ENCODE measurements around the gene AKAP8. TPM values are rescaled to one million over a fixed set of nuclear protein-coding genes. Genes with fewer than 3 reads are reported as not detected.
"Not testable (repeated sequence)": the region's sequence is repeated elsewhere in the genome, so short reads cannot be mapped to it uniquely, and the experiment has no call there.

AKAP8 gene
- total RNA-seq, 1 experiment from 2014 or later = 28.0 TPM

- DNase-seq (ENCODE audit: low read depth) = no peak
Measured at GRCh38 chr19:15373644-15374043, 5.9 kb downstream of the AKAP8 start.

GRCh38 chr19:15372891-15373301, 6.7 kb downstream of the AKAP8 start:
- DNase-seq (ENCODE audit: low read depth) = no peak

- DNase-seq (ENCODE audit: low read depth) = no peak
Measured at GRCh38 chr19:15372470-15372869, 7.1 kb downstream of the AKAP8 start.

- no peak for DNase-seq (ENCODE audit: low read depth)
Measured at GRCh38 chr19:15371786-15372380, 7.7 kb downstream of the AKAP8 start.

- no peak for DNase-seq (ENCODE audit: low read depth)
Measured at GRCh38 chr19:15371119-15371518, 8.5 kb downstream of the AKAP8 start.

GRCh38 chr19:15369594-15369891, 10.0 kb downstream of the AKAP8 start:
- DNase-seq (ENCODE audit: low read depth) = no peak

- no peak for DNase-seq (ENCODE audit: low read depth)
Measured at GRCh38 chr19:15368798-15369593, 10.6 kb downstream of the AKAP8 start.

GRCh38 chr19:15368051-15368632, 11.4 kb downstream of the AKAP8 start:
- no peak for DNase-seq (ENCODE audit: low read depth)

- DNase-seq (ENCODE audit: low read depth) = no peak
Measured at GRCh38 chr19:15367439-15367838, 12.1 kb downstream of the AKAP8 start.

GRCh38 chr19:15365264-15365663, 14.3 kb downstream of the AKAP8 start:
- no peak for DNase-seq (ENCODE audit: low read depth)

- DNase-seq (ENCODE audit: low read depth) = not testable (repeated sequence)
Measured at GRCh38 chr19:15363791-15364190, 15.8 kb downstream of the AKAP8 start.

GRCh38 chr19:15363048-15363447, 16.5 kb downstream of the AKAP8 start:
- DNase-seq (ENCODE audit: low read depth) = not testable (repeated sequence)

- DNase-seq (ENCODE audit: low read depth) = not testable (repeated sequence)
Measured at GRCh38 chr19:15360015-15360414, 19.6 kb downstream of the AKAP8 start.

GRCh38 chr19:15358918-15359317, 20.7 kb downstream of the AKAP8 start:
- DNase-seq (ENCODE audit: low read depth) = no peak

- no peak for DNase-seq (ENCODE audit: low read depth)
Measured at GRCh38 chr19:15357906-15358305, 21.7 kb downstream of the AKAP8 start.

- no peak for DNase-seq (ENCODE audit: low read depth)
Measured at GRCh38 chr19:15354566-15355296, 24.9 kb downstream of the AKAP8 start.

- DNase-seq (ENCODE audit: low read depth) = no peak
Measured at GRCh38 chr19:15353908-15354307, 25.7 kb downstream of the AKAP8 start.

GRCh38 chr19:15352535-15352934, 27.1 kb downstream of the AKAP8 start:
- not testable (repeated sequence) for DNase-seq (ENCODE audit: low read depth)

GRCh38 chr19:15341328-15341727, 38.3 kb downstream of the AKAP8 start:
- DNase-seq (ENCODE audit: low read depth) = not testable (repeated sequence)

- DNase-seq (ENCODE audit: low read depth) = no peak
Measured at GRCh38 chr19:15340086-15340485, 39.5 kb downstream of the AKAP8 start.

- DNase-seq (ENCODE audit: low read depth) = peak; percentile 61
Measured at GRCh38 chr19:15337202-15337601, 42.4 kb downstream of the AKAP8 start.

- DNase-seq (ENCODE audit: low read depth) = not testable (repeated sequence)
Measured at GRCh38 chr19:15335992-15336391, 43.6 kb downstream of the AKAP8 start.

Data from LHCN-M2 (cell line).